Muscle of back (tissue), 10 donors: ENCODE measurements around the gene AHSG. TPM values are rescaled to one million over a fixed set of nuclear protein-coding genes. Genes with fewer than 3 reads are reported as not detected.

Source experiments
- polyA plus RNA-seq, 10 donors: library from polyadenylated mRNA; unstranded; fragments of 120-200 nt; gene quantifications; one replicate each; pipeline ENCODE4 v1.2.1, GENCODE V29; 2013; ENCODE audit not compliant: insufficient read length in 10 of 10

Gene AHSG
- polyA plus RNA-seq, 10 donors: 0.16 to 9.2 (median 0.17) TPM; not detected in 5

Other genes with a start within 250 kb of the AHSG start
- gene CRYGS, start 68.7 kb upstream of the AHSG start, polyA plus RNA-seq: 1 to 10 TPM; 1.6 to 5.1 (median 2.4) TPM
- 10 to 100 TPM in 9 of 10 donors, 1 to 10 TPM in 1; 9.9 to 15.5 (median 12.8) TPM for gene TBCCD1, start 45.7 kb upstream of the AHSG start, polyA plus RNA-seq
- 10 to 100 TPM; 40.0 to 52.1 (median 41.5) TPM for gene DNAJB11, start 42.3 kb upstream of the AHSG start, polyA plus RNA-seq
- gene FETUB, start 27.3 kb downstream of the AHSG start, polyA plus RNA-seq: under 1 TPM in 5 of 10 donors, not detected in 5; 0.08 to 0.42 (median 0.35) TPM
- gene HRG, start 53.0 kb downstream of the AHSG start, polyA plus RNA-seq: under 1 TPM in 5 of 10 donors, not detected in 5; 0.04 to 0.50 (median 0.20) TPM
- gene KNG1, start 104.3 kb downstream of the AHSG start, polyA plus RNA-seq: under 1 TPM in 4 of 10 donors, not detected in 6; 0.07 to 0.70 (median 0.12) TPM
- 100 to 1,000 TPM; 480 to 620 (median 560) TPM for gene EIF4A2, start 170.5 kb downstream of the AHSG start, polyA plus RNA-seq
- gene RFC4, start 193.4 kb downstream of the AHSG start, polyA plus RNA-seq: 10 to 100 TPM; 18.6 to 37.4 (median 23.1) TPM
- gene ADIPOQ, start 229.7 kb downstream of the AHSG start, polyA plus RNA-seq: 1 to 10 TPM in 1 of 10 donors, under 1 TPM in 3, not detected in 6; 0.03 to 2.8 (median 0.27) TPM